Testis (tissue), 3 donors: ENCODE data around the gene FHOD1. TPM values are rescaled to one million over a fixed set of nuclear protein-coding genes. Genes with fewer than 3 reads are reported as not detected.

Source experiments
- DNase-seq: peaks from one replicate; pipeline ENCODE4 v3.0.0-alpha.2; 2019
- H3K27ac ChIP-seq, 2 donors: fragments of 200-600 bp; sonication (generic); one replicate each; pipeline ENCODE4 v1.5.1; 2019
- H3K27me3 ChIP-seq: fragments of 200-600 bp; sonication (generic); one replicate; pipeline ENCODE4 v1.5.1; 2019
- H3K36me3 ChIP-seq: fragments of 200-600 bp; sonication (generic); one replicate; pipeline ENCODE4 v1.5.1; 2017; ENCODE audit warnings: low read depth; ENCODE audit errors: missing control alignments
- H3K4me1 ChIP-seq: fragments of 200-600 bp; sonication (generic); one replicate; pipeline ENCODE4 v1.5.1; 2019
- H3K4me3 ChIP-seq, 2 donors: fragments of 200-600 bp; sonication (generic); one replicate each; pipeline ENCODE4 v1.5.1; 2017 to 2019
- H3K9me3 ChIP-seq: fragments of 200-600 bp; sonication (generic); one replicate; pipeline ENCODE4 v1.5.1; 2017
- CTCF ChIP-seq, 3 experiments: fragments of 450-650 bp in 2 of 3; fragments of 200-600 bp in 1 of 3; sonication (generic) in 1 of 3; IDR thresholded peaks; one replicate each; pipeline ENCODE4 v1.5.1; 2016 to 2019; ENCODE audit warnings: antibody characterized with exemption in 3 of 3, mild to moderate bottlenecking in 2 of 3, moderate library complexity in 1 of 3
- POLR2A ChIP-seq: fragments of 450-650 bp; IDR thresholded peaks from one replicate; pipeline ENCODE4 v1.6.1; 2017; ENCODE audit warnings: antibody characterized with exemption, mild to moderate bottlenecking, moderate library complexity
- WGBS, 2 donors: methylation state at CpG; one replicate each; pipeline ENCODE4 v1.1.5; 2018; 5-methylcytosine and 5-hydroxymethylcytosine counted together
- intact Hi-C: fragments of 100-400 bp; cut with DNase I; formaldehyde crosslinking; loops from one replicate; pipeline ENCODE4 v1.15.1; 2023; ENCODE audit warnings: low total_unique reads
- polyA plus RNA-seq: library from polyadenylated mRNA; stranded (reverse); fragments of 350-450 nt; fragmentation: Illumina TruSeq; extraction: RNeasy Lipid Tissue Mini Kit (QIAGEN cat#74804); gene quantifications from one replicate; pipeline ENCODE4 v1.2.3, GENCODE V29; 2014; ENCODE audit warnings: low read depth, low replicate concordance; ENCODE audit not compliant: insufficient read depth
- total RNA-seq, 2 donors: library from RNA; depleted of rRNA; stranded (reverse); fragments of >200 nt; gene quantifications; one replicate each; pipeline ENCODE4 v1.2.3, GENCODE V29; 2016

FHOD1 gene
- total and polyA plus RNA-seq, 3 donors from 2014 or later = 17.0 to 40.0 (median 28.8) TPM

- Histone ChIP-seq H3K9me3 (no peaks in the 10 kb centered on the region), H3K27me3 (no peaks in the 10 kb centered on the region), H3K4me3 (no peak overlapping the region), H3K36me3 (no peaks in the 10 kb centered on the region), H3K4me1 (no peaks in the 10 kb centered on the region), H3K27ac (no peak overlapping the region)
- intact Hi-C loops = no loop called here
- 74 to 76% methylated on average over 7 to 8 of the region's 8 CpGs for WGBS, 2 donors
- DNase-seq = no peak
- TF ChIP-seq POLR2A = no peak
- TF ChIP-seq CTCF (IDR thresholded peaks at IDR 0.05) = no peak
Measured at GRCh38 chr16:67265834-67266233, 18.6 kb upstream of the FHOD1 start.

GRCh38 chr16:67264866-67265265 is 17.6 kb upstream of the FHOD1 start:
- Histone ChIP-seq H3K27me3 (no peaks in the 10 kb centered on the region), H3K9me3 (no peaks in the 10 kb centered on the region), H3K27ac (no peak overlapping the region), H3K4me3 (no peak overlapping the region), H3K36me3 (no peaks in the 10 kb centered on the region), H3K4me1 (no peaks in the 10 kb centered on the region)
- intact Hi-C loops = no loop called here
- WGBS, 2 donors = 89 to 92% methylated on average over 5 of the region's 5 CpGs
- DNase-seq = no peak
- no peak for TF ChIP-seq POLR2A
- no peak for TF ChIP-seq CTCF (IDR thresholded peaks at IDR 0.05)

- no peak for TF ChIP-seq POLR2A
- no peak for TF ChIP-seq CTCF (IDR thresholded peaks at IDR 0.05)
- Histone ChIP-seq H3K9me3 (no peaks in the 10 kb centered on the region), H3K4me1 (no peaks in the 10 kb centered on the region), H3K36me3 (no peaks in the 10 kb centered on the region), H3K4me3 (no peak overlapping the region), H3K27ac (no peak overlapping the region), H3K27me3 (no peaks in the 10 kb centered on the region)
- DNase-seq = no peak
- 82 to 89% methylated on average over 2 to 9 of the region's 9 CpGs for WGBS, 2 donors
- intact Hi-C loops = no loop called here
Measured at GRCh38 chr16:67264277-67264676, 17.0 kb upstream of the FHOD1 start.

GRCh38 chr16:67263201-67263600 is 15.9 kb upstream of the FHOD1 start:
- no peak for TF ChIP-seq CTCF (IDR thresholded peaks at IDR 0.05)
- TF ChIP-seq POLR2A = no peak
- Histone ChIP-seq H3K27me3 (no peaks in the 10 kb centered on the region), H3K9me3 (no peaks in the 10 kb centered on the region), H3K27ac (no peak overlapping the region), H3K4me3 (no peak overlapping the region), H3K4me1 (no peaks in the 10 kb centered on the region), H3K36me3 (no peaks in the 10 kb centered on the region)
- WGBS, 2 donors = 94 to 97% methylated on average over 3 of the region's 3 CpGs
- DNase-seq = no peak
- intact Hi-C loops = no loop called here

GRCh38 chr16:67260426-67261063 is 13.3 kb upstream of the FHOD1 start:
- intact Hi-C loops = no loop called here
- Histone ChIP-seq H3K4me1 (no peaks in the 10 kb centered on the region), H3K9me3 (no peaks in the 10 kb centered on the region), H3K4me3 (no peak overlapping the region), H3K27me3 (no peaks in the 10 kb centered on the region), H3K36me3 (no peaks in the 10 kb centered on the region), H3K27ac (no peak overlapping the region)
- 86 to 91% methylated on average over 4 of the region's 4 CpGs for WGBS, 2 donors
- no peak for DNase-seq
- no peak for TF ChIP-seq POLR2A
- TF ChIP-seq CTCF (IDR thresholded peaks at IDR 0.05) = no peak
